Vagina (tissue), 2 donors: Measurements from ENCODE around the gene SSU72.

Experiments
- POLR2A ChIP-seq, 2 donors: fragments of 450-650 bp; IDR thresholded peaks; one replicate each; pipeline ENCODE4 v1.6.1; 2017; ENCODE audit warnings: antibody characterized with exemption in 2 of 2, mild to moderate bottlenecking in 2 of 2, moderate library complexity in 2 of 2
- POLR2AphosphoS5 ChIP-seq, 2 donors: sonication (generic); formaldehyde crosslinking; IDR thresholded peaks; one replicate each; pipeline ENCODE4 v1.9.0; 2017; ENCODE audit warnings: antibody characterized with exemption in 2 of 2, mild to moderate bottlenecking in 2 of 2, low read depth in 1 of 2; ENCODE audit not compliant: insufficient read depth in 1 of 2
- TF ChIP-seq, protein P1 (sequence below), 3 experiments: fragments of 450-650 bp in 2 of 3; fragments of 200-600 bp in 1 of 3; sonication (generic) in 1 of 3; IDR thresholded peaks; one replicate each; pipeline ENCODE4 v1.5.1; 2017 to 2019; ENCODE audit warnings: antibody characterized with exemption in 3 of 3, mild to moderate bottlenecking in 2 of 3, moderate library complexity in 2 of 3

DNA sequence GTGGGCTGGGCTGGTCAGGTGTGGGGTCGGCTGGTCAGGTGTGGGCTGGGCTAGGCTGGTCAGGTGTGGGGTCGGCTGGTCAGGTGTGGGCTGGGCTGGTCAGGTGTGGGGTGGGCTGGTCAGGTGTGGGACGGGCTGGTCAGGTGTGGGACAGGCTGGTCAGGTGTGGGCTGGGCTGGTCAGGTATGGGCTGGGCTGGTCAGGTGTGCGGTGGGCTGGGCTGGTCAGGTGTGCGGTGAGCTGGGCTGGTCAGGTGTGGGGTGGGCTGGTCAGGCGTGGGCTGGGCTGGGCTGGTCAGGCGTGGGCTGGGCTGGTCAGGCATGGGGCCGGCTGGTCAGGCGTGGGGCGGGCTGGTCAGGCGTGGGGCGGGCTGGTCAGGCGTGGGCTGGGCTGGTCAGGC, 31.6 kb upstream of the SSU72 start:
- TF ChIP-seq, protein P1, sequence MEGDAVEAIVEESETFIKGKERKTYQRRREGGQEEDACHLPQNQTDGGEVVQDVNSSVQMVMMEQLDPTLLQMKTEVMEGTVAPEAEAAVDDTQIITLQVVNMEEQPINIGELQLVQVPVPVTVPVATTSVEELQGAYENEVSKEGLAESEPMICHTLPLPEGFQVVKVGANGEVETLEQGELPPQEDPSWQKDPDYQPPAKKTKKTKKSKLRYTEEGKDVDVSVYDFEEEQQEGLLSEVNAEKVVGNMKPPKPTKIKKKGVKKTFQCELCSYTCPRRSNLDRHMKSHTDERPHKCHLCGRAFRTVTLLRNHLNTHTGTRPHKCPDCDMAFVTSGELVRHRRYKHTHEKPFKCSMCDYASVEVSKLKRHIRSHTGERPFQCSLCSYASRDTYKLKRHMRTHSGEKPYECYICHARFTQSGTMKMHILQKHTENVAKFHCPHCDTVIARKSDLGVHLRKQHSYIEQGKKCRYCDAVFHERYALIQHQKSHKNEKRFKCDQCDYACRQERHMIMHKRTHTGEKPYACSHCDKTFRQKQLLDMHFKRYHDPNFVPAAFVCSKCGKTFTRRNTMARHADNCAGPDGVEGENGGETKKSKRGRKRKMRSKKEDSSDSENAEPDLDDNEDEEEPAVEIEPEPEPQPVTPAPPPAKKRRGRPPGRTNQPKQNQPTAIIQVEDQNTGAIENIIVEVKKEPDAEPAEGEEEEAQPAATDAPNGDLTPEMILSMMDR (IDR thresholded peaks at IDR 0.05): no peak
- no peak for TF ChIP-seq POLR2A (IDR thresholded peaks at IDR 0.05)
- TF ChIP-seq POLR2AphosphoS5 (IDR thresholded peaks at IDR 0.05; ENCODE audit: insufficient read depth in 1 of 2, low read depth in 1 of 2): no peak
